GM18519 (cell line): ENCODE results near the gene PSME3IP1.

ENCODE experiments used
- ATAC-seq: cut with Tn5 transposase; IDR thresholded peaks from one replicate; pipeline ENCODE4 v1.9.1; 2021; ENCODE audit warnings: mild to moderate bottlenecking, moderate library complexity; ENCODE audit not compliant: unreplicated experiment, low FRiP score

Gene PSME3IP1

DNA sequence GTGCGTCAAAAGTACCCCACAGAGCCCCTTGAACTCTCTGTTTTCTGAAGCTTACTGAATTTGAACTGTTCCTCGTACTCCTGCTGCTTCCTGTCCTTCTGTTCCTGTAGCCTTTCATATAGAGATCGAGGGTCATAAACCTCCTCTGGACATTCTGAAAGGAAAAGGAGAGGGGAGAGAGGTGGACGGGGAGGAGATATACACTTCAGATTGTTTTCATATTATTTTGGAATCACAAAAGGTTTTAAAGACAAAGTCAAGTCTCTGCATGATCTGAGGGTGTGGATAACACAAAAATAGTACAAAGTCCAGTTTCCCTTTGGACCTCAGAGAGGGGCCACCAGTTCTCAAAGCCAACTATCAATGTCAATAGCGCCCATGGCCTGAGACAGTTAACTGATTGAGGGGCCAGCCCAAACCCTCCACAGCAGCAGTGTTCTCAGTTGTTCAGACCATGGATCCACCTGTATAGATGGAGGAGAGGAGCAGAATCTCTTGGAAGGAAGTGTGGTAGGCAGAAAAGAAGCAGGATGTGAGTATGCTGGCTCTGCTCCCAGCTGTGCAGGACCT, 13.0 kb downstream of the PSME3IP1 start:
- ATAC-seq = no peak

DNA sequence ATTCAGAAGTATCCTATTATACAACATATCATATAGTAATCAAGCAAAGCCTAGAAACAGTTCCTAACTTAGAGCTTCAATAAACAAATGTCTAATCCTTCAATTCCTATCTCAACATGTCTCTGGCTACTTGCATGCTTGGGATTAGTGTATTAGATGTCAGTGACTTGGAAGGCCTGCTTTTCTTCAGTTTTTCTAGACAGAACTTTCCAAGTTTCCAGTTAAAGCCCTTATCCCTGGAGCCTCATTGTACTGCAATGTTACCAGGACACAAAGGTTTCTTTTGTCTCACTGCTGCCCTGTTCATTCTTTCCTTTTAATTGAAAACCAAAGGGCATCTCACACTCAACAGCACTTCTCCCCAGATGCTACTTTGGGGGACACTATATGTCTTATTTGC, 16.5 kb downstream of the PSME3IP1 start:
- ATAC-seq = no peak

DNA sequence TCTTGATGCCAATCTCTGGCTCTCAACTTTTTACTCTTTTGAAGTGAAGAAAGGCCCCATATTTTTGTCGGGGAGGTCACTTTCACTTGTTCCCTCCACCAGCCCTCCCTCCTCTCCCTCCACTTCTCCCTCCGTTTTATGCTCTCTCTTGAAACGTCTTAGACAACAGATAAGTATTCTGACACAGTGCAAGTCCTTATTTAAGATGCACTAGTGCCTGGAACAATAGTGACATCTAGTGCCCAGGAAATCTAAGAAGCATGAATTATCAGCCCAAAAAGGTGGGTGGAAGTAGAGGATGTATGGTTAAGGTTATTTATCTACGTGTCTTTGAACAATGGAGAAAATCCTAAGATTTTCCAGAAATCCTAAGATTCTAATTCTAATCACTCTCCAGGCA, 17.9 kb downstream of the PSME3IP1 start:
- ATAC-seq = no peak

DNA sequence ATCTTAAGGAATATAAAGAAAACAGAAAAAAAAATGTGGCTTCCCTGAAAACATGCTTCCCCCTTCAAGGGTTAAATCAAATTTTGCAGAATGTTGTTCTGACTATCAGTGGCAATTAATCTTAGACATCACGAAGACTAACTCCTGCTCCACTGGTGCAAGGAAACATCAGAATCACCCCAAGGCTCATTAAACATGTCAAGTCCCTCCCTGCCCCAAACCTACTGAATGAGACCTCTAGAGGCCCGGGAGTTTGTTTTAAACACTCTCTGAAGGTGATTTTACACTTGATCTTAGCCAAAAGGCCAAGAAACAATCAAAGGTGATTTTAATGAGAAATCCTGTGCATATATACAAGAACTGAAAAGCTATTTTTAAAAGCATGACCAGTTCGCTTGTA, 18.3 kb downstream of the PSME3IP1 start:
- ATAC-seq = no peak

DNA sequence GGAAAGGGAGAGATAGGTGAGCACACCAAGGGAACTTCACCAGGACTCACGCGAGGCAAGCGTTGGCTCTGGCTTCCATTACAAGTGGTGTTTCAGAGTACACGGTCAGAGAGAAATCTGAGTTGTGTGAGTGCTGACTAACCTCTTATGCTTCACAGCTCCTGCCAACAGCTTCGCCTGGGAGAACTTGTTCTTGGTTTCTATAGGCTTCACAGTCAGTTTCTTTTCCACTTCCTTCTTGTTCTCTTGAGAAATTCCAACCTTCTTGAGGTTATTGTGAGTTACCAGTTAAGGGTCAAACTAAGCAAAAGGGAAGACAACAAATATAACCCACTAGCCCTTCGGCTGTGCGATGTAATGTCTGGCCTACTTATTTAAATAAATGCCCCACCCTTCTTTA, 18.9 kb downstream of the PSME3IP1 start:
- no peak for ATAC-seq

DNA sequence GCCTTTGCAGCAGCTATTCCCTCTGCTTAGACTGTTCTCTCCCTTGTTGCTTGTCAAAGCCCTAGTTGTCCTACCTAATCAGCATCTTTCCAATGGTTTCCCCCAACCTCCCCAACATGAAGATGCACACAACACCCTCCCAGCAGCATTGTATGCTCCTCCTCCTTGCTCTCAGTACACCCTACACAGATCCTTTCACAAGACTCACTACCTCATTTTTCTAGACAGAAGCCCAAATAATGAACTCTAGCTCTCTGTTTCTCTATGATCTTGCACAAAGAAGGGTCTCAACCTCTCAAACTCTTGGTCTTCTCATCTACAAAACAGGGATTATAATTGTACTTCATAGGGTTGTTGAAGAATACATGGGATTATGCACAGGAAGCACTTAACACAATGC, 19.4 kb downstream of the PSME3IP1 start:
- no peak for ATAC-seq

DNA sequence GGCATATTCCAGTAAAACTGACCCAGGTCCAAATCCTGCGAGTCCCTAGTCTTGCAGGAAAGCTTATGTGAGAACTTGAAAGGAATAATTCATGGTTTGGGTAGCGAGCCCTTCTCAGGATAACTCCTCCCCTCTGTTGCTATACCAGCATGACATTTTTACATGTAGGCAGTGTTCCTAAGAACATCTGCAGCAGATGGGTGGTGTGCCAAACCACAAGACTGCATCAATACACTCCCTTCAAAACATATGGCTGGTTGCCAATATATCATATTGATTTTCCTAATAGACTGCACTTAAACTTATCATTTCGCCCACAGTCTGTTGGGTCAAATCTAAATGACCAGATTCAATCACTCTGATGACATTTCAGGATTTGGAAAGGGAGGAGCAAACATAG, 19.9 kb downstream of the PSME3IP1 start:
- ATAC-seq = no peak

DNA sequence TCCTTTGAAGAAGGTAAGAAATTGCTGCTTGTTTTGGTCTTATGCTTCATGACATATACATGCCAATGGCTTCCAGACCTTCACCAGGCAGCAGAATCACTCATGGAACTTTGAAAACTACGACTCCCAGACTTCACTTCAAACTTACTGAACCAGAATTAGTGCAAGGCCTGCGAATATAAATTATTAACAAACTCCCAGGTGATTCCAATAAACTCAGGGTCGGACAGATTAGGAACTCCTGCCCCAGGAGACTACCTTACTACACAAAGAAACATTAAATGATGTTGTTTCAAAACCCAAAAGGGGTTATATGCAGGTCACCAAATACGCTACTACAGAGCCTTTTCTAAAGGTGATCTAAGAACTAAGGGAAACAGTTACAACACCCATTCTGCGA, 20.4 kb downstream of the PSME3IP1 start:
- no peak for ATAC-seq

DNA sequence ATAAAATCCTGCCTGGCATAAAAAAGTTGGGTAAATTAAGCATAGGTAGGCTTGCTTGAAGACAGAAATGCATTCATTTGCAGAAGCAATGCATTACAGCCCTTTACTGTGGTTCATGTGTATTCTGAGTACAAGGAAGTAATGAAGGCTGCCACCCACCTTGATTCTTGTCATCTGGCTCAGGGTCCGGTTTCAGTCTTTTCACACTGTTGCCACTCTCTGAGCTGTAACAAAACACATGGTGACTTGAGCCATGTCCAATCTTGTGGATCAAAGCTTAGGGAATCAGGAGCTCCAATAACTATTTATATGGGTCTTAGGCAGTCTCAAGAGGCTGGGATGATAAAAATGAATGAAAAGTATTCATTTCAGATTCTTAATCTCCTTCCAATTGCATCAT, 22.0 kb downstream of the PSME3IP1 start:
- ATAC-seq = no peak

DNA sequence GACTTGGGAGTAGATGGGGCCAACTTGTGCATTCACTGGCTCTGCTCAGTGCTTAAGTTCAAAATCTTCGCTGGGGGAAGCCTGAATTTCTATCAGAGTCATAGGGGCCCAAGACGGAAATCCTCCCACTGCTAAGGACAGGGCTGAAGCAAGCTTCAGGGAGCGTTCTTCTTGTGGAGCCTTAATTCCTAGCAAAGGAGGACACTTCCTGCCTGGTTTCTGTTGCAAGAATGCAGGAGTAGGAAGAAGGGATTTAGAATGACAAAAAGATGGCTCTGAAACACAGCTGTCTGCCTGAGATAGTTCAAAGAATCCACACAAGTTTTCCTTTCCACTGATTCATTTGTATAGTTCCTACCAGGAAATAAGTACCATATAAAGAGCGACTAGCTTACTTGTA, 26.4 kb downstream of the PSME3IP1 start:
- no peak for ATAC-seq

DNA sequence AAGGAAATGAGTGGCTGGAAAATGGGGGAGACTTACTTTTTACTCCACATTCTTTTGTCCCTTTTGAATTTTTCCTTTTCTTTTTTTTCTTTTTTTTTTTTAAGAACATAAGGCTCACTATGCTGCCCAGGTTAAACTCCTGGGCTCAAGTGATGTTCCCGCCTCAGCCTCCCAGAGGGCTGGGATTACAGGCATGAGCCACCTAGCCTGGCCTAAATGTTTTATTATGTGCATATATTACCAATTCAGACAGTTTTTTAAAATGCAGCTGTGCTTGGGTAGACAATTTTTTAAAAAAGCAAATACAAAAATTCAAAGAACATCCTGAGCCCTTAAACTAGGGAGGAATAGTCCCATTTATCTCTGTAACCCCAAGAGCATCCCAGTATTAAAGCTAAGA, 28.3 kb downstream of the PSME3IP1 start:
- no peak for ATAC-seq

DNA sequence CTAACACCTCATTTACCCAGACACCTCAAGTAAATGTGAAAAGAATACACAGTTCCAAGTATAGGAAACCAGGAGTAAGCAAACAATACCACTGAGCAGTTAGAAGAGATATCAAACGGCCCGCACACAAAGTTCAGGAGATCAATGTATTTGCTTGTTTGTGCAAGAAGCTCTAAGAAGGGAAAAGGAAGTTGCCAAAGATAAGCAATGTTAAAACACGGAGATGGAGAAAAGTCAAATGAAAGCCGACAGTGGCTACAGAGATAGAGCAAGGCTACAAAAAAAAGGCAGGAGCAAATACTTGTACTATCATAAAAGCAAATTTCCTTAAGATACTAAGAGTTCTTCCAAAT, 29.5 kb downstream of the PSME3IP1 start:
- no peak for ATAC-seq

DNA sequence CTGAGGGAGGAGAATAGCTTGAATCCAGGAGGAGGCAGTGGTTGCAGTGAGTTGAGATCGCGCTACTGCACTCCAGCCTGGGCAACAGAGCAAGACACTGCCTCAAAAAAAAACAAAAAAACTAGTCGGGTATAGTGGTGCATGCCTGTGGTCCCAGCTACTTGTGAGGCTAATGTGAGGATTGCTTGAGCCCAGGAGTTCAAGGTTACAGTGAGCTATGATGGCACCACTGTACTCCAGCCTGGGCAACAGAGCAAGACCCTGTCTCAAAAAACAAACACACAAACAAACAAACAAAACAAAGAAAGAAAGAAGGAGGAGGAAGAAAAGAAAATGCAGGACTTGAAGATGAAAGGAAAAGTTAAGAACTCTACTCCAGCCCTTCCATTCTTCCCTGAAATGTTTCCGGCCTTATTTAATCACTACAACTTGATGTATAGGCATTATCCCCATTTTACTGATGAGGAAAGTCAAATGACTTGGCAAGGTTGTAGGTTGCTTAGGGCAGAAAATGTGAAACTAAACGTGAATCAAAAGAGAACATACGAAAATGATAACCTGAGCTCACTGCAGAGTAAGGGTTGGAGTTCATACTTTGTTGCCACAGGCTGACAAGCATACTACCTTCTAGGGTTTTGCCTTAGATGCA, 30.0 kb downstream of the PSME3IP1 start:
- no peak for ATAC-seq

DNA sequence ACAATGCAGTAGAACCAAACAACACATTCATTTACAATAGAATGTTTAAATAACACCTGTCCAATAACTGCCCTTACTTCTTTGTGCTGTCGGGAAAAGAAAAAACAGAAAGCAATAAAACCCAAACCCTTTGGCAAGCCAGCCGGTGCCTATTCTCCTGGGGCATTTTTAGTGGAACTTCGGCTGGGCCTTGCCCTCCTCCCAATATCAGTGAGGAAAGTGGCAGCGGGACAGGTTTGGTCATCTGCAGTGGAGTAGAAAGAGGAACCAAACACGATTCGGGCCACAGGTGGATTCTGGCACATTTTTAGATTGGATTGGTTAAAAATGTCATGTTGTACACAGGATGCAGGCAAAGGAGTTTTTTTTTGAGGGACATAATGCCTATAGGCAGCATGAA, 32.0 kb downstream of the PSME3IP1 start:
- no peak for ATAC-seq

DNA sequence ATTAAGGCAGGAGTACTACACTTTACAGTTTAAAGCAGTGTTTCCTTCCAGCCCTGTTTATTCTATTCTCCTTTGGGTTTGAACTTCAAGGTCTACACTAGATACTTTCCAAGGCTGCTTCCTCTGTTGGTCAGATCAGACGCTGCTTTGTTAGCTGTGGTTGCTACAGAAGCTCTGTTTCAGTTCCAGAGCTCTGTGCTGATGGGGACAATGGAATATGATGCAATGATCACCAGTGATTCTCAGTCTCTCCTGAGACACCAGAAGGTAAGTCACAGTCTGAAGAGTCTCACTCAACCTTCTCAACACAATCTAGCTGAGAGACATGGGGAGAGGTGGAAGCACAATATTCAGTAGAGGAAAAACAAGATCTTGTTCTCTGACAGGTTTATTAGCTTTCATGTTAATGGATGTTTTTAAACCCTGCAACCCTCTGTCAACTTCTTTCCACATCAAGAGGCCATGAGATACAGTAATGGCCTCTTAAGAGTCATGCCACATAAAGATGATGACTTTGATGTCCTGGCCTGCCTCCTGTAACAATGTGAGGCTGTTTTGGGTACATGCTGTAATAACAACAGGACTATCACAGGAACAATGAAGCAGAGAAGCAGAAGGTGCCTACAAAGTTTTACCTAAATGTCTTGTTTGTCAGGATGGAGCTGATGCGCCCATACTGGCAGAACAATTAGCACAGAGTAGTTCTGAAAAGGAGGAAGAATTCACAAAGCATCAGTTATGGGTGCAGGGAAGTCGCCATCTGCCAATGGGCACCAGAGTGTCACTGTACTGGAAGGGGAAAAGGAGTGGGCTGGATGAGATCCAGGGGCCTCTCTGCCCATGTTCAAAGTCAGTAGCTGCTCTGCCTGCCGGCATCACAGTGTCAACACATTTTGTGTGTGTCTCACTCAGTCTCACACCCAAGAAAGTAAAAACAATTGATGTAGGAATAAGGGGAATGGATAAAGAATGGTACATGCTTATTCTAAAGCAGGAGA, 33.4 kb downstream of the PSME3IP1 start:
- ATAC-seq = no peak

DNA sequence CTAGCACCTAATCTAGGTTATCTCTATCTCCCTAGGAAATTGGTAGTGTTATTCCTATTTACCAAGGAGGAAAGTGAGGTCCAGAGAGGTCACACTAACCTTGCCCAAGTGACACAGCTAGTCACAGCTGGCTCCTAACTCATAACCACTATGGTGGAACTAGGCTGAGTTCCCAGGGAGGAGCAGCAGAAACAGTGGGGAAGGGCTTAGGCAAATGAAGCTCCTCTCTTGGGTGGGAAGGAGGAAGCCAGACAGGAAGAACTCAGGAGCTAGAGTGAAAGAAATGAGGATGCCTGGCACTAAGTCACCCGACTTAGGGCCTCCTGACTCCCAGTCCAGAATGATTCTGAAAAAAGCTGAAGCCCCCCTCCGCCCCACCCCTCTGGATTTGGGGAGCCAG, 34.5 kb downstream of the PSME3IP1 start:
- ATAC-seq = no peak

DNA sequence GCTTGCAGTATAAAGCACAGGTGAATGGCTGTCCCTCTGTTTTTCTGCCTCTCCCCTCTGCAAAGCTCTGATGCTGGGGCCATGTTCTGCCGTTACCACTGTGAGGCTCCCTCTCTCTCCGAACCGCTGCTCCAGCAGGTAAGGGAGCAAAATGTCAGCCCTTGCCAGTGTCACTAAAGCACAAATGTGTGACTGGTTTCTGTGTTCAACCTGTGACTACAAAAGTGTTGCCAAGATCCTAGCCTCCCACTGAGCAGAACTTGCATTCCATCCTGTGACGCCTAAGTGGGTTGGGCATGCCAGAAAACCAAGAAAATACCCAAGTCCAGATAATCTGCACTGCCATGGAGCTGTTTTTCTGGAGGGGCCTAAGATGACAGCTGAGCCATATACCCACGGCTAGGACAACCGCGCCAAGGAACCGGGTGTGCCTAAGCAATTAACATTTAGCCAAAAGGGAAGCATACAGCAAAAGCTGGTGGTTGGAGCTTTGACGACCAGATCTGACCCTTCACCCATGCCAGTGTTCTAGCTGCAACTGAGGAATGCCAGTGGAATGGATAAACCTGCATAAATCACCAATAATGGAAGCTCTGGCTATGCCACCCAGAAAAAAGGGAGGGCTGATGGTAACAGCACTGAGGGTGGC, 35.0 kb downstream of the PSME3IP1 start:
- ATAC-seq = no peak

DNA sequence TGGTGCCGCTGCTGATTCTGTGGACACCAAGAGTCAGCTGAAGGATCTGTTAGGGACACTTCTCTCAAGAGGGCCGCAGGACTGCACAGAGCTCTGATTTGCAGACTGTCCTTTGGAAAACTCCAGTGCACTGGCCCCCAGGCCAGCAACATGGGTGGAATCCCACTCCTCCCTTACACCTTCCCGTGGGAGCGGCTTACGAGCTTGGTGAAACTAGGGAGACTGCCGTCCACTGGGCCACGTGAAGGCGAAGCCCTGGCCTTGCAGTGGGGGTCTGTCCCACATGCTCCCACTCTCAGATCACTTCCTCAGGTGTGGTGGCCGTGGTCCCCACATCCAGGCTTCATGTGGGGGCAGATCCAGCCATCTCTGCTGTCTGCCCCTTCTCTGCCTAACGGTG, 36.4 kb downstream of the PSME3IP1 start:
- no peak for ATAC-seq

DNA sequence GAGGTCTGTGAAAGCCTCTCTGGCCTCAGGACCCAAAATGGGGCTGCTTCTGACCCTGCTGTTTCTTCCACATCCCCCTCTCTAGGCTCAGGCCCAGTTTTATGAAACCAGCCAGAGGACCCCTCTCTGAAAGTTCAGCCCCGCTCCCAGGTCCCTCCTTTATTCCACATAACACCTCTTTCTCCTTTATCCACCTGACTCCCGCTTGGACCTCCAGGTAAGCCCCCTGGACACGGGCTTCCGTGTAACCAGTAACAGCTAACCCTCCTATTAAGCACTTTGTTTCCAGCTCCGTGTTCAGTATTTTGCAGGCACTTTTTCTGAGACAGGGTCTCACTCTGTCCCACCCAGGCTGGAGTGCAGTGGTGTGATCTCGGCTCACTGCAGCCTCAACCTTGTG, 37.4 kb downstream of the PSME3IP1 start:
- ATAC-seq = no peak

DNA sequence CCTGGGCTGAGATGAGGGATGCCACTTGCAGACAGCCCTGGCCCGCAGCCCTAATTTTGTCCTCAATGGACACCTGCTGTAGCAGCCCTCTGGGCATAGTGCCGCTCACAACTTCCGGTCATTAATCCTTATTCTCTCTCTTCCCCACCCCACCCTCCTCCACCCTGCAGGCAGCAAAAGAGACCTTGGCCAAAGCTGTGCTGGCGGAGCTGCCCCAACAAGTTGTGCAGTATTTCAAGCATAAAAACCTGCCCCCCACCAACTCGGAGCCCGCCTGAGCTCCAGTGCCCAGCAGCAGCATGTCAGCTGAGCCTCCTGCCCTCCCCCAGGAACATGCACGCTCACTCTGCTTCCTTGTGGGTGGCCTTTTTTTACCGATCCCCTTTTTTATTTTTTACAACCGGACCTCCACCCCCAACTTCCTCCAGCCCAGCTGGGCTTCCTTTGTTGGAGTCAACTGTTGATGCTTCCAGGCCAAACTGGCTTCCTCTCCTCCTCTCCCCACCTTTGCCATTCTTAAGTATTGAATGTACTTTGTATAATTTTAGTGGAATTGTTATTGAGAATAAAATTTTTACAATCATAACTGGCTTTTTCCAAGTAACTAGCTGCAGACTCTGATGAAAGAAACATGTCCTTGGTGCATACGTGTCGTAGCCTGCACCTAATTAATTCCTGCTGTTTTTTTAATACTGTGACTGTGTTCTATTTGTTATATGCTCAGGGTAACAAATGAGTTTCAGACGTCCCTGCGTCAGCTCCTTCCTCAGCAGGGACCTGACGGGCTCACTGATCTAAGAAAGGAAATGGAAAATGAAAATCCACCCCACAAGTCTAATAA, 38.2 kb downstream of the PSME3IP1 start:
- ATAC-seq = no peak
